Effector memory CD4-positive, alpha-beta T cell (primary cell): ENCODE results near the gene ZNF701.
A peak's percentile ranks its signal among the peaks of the same experiment; 100 is the strongest.
"Not testable (repeated sequence)": the region's sequence is repeated elsewhere in the genome, so short reads cannot be mapped to it uniquely, and the experiment has no call there.

ENCODE experiments used
- DNase-seq, 3 donors: peaks; one replicate each; pipeline ENCODE4 v3.0.0-alpha.2; 2020
- H3K27ac ChIP-seq: 2 replicates; pipeline ENCODE4 v1.7.0; 2013; ENCODE audit warnings: mild to moderate bottlenecking, low read length, moderate library complexity; ENCODE audit not compliant: insufficient read depth, poor library complexity, severe bottlenecking
- H3K27me3 ChIP-seq: replicated peaks from 2 replicates; pipeline ENCODE4 v1.7.0; 2013; ENCODE audit warnings: mild to moderate bottlenecking, low read length; ENCODE audit not compliant: insufficient read depth, control insufficient read depth, poor library complexity, severe bottlenecking
- H3K36me3 ChIP-seq: 2 replicates; pipeline ENCODE4 v1.7.0; 2013; ENCODE audit warnings: mild to moderate bottlenecking, low read length, moderate library complexity; ENCODE audit not compliant: control insufficient read depth, insufficient read depth
- H3K4me1 ChIP-seq: 2 replicates; pipeline ENCODE4 v1.7.0; 2013; ENCODE audit warnings: low read length, mild to moderate bottlenecking; ENCODE audit not compliant: control insufficient read depth, insufficient read depth, poor library complexity, severe bottlenecking
- H3K4me3 ChIP-seq: 2 replicates; pipeline ENCODE4 v1.7.0; 2013; ENCODE audit warnings: low read length, low read depth, mild to moderate bottlenecking; ENCODE audit not compliant: insufficient read depth, poor library complexity, severe bottlenecking
- H3K9me3 ChIP-seq: 2 replicates; pipeline ENCODE4 v1.7.0; 2013; ENCODE audit warnings: mild to moderate bottlenecking, low read length, moderate library complexity; ENCODE audit not compliant: control insufficient read depth
- total RNA-seq, 3 donors: gene quantifications; one replicate each; lab custom pipeline; 2026; lab: John Stamatoyannopoulos, UW

ZNF701 gene
- 9.5 to 15.9 (median 13.8) reads per million in 3 donors for total RNA-seq

DNA sequence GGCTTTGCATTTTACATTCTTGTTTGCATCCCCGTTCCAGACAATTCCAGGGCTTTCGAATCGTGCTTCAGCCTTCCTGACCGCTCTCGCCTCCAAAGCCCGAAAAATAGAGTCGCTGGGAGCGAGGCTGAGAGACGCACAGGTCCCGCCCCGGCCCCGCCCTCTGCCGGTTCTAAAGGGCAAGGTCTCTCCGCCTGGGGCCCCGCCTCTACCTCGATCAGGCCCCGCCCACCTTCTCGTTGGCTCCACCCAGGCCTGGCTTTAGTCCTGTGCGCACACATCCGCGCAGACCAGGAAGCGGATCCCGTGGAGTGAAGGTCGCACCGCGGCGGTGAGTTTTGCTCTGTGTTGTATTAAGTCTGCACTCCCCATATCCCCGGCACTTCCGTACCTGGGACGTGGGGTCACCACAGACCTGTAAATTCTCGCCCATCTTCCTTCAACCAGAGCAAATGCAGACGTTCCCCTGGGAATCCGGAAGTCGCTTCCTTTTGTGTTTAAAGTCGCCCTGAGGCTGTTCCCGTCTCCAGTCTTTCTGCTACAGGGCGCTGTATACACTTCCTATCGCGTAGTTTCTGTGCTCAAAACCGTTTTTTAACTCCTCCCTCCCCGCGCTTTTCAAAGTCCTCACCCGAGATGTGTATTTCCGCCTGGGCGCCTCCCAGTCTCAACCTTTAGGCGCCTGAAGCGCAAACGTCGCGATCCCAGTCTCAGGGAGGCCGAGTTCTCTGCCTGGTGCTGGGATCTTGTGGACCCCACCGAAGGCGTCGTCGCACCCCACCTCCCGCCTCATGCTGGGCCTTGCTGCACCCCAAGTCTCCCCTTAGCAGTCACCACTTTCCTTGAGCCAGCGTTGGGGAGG is at the start of gene ZNF701:
TSS of gene ZNF701 (plus strand) at position 288 of the 862 bp plus-strand sequence. CDS start 3,861 bp downstream, outside the sequence.
- peak within 1 kb of the TSS; percentile 71 for H3K27ac ChIP-seq
- H3K27me3 ChIP-seq: no peaks in the 10 kb centered on the region
- peak; percentile 92 to 95 (median 93) for DNase-seq
- peaks cover 9% of the 10 kb centered on the region for H3K9me3 ChIP-seq
- peak within 1 kb of the TSS; percentile 81 for H3K4me3 ChIP-seq
- H3K36me3 ChIP-seq: peaks cover 28% of the 10 kb centered on the region
- H3K4me1 ChIP-seq: peaks cover 5% of the 10 kb centered on the region

DNA sequence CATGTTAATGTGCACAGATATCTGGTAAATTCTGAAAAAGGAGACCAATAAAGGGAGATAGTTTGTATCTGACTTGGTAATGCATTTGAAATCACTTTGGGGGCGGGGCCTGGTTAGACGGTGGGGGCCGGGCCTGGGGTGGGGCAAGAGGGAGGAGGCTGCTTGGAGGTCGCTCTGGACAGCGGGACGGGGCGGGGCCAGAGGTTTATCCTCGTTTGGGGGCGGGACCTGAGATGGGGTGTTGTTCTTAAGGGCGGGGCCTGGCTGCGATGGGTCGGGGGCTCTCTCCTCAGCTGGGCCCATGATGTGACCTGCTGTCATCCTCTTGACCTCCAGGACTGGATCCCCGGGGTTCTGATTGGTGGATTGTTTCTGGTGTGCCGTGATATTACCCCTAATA is 47.5 kb upstream of the ZNF701 start:
- Histone ChIP-seq H3K27me3 (no peaks in the 10 kb centered on the region), H3K9me3 (no peaks in the 10 kb centered on the region), H3K4me1 (peaks cover 5% of the 10 kb centered on the region)

DNA sequence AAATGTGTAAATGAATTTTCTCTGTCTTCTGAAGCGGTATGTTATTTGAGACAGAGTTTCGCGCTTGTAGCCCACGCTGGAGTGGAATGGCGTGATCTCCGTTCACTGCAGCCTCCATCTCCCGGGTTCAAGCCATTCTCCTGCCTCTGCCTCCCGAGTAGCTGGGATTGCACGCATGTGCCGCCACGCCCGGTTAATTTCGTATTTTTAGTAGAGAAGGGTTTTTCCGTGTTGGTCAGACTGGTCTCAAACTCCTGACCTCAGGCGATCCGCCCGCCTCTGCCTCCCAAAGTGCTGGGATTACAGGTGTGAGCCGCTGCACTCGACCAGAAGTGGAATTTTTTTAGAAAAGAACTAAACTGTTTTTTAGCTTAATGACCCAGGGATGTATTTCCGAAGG is 46.0 kb upstream of the ZNF701 start:
- no peak for DNase-seq
- H3K27ac ChIP-seq: no peak overlapping the region
- H3K36me3 ChIP-seq: no peaks in the 10 kb centered on the region
- peaks cover 17% of the 10 kb centered on the region for H3K4me1 ChIP-seq
- no peaks in the 10 kb centered on the region for H3K9me3 ChIP-seq
- no peaks in the 10 kb centered on the region for H3K27me3 ChIP-seq
- H3K4me3 ChIP-seq: no peak overlapping the region

More for the DNA sequence above, 47.5 kb upstream of the ZNF701 start:
- Histone ChIP-seq H3K36me3 (no peaks in the 10 kb centered on the region), H3K4me3 (no peak overlapping the region), H3K27ac (no peak overlapping the region)
- DNase-seq: no peak

DNA sequence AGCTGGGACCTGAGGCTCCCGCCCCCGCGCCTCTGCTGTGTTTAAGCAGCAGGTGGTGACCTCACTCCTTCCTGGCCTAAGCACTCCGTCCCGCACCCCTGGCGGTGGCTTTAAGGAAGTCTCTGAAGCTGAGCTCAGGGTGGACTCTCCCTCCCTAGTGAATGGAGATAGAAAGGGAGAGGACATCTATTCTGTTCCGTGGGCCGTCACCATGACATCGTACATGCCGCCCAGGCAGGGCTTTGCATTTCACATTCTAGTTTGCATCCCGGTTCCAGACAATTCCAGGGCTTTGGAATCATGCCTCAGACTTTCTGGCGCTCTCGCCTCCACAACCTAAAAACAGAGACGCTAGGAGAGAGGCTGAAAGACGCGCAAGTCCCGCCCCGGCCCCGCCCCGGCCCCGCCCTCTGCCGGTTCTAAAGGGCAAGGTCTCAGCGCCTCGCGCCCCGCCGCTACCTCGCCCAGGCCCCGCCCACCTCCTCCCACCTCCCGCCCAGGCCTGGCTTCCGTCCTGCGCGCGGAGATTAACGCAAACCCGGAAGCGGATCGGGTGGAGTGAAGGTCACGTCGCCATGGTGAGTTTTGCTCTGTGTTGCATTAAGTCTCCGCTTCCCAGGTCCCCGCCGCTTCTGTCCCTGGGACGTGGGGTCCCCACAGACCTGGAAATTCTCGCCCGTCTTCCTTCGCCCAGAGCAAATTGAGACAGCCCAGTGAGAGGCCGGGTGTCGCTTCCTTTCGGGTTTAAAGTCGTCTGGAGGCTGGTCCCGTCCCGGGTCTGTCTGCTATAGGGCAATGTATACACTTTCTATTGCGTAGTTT is 42.7 kb upstream of the ZNF701 start, which contains the start of gene ZNF808:
TSS of gene ZNF808 (plus strand) at position 535 of the 822 bp plus-strand sequence. CDS start 15,617 bp downstream, outside the sequence.
- Histone ChIP-seq H3K4me3 (peak within 1 kb of the TSS; percentile 84), H3K27ac (peak within 1 kb of the TSS; percentile 90), H3K9me3 (no peaks in the 10 kb centered on the region), H3K27me3 (no peaks in the 10 kb centered on the region), H3K4me1 (peaks cover 18% of the 10 kb centered on the region), H3K36me3 (no peaks in the 10 kb centered on the region)
- peak; percentile 96 for DNase-seq

DNA sequence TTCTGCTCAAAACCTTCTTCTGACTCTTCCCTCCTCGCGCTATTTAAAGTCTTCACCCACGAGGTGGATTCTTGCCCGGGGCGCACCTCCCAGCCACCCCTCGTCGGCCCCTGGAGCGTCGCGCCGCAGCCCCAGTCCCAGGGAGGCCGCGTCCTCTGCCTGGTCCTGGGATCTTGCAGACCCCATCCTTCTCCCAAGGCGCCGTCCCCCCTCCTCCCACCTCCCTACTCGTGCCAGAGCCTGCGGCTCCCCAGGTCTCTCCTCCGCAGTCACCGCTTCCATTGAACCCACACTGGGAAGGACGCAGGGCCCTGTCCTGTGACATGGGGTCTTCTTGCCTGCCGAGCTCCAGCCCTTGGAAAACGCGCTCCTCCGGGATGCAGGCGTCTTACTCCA is 42.1 kb upstream of the ZNF701 start:
- H3K4me1 ChIP-seq: peaks cover 18% of the 10 kb centered on the region
- peak overlapping the region; percentile 90 for H3K27ac ChIP-seq
- DNase-seq: no peak
- peak overlapping the region; percentile 84 for H3K4me3 ChIP-seq
- no peaks in the 10 kb centered on the region for H3K27me3 ChIP-seq
- H3K9me3 ChIP-seq: no peaks in the 10 kb centered on the region
- H3K36me3 ChIP-seq: no peaks in the 10 kb centered on the region

DNA sequence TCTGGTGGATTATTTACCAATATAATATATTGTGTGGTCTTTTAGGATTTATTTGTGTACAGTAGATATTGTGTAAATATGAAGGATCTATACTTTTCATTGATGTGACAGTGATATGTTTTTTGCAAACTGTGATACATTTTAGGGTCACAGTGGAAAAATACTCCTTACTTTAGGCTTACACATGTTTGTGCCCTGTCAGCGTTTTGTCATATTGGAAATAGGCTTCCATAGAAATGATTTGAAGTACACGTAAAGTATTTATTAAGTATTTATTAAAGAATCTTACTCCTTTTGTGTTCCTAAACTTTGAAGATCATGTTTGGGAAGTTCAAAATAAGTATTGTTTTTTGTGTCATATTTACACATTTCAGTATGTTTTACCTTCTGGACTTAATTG is 37.6 kb upstream of the ZNF701 start:
- no peak overlapping the region for H3K4me3 ChIP-seq
- no peak for DNase-seq

DNA sequence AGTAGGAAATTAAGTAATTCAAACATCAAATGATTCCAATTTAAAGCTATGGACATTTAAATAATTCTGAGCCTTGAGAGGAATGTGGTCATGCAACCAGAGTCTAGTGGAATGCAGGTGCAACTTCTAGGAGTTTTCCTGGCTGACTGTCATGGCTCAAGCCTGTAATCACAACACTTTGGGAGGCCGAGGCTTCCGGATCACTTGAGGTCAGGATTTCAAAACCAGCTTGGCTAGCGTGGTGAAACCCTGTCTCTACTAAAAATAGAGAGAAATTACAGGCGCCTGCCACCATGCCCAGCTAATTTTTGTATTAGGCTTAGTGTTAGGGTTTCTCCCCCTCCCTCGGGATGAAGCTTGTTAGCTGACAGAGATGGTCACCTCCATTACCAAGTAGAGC is 36.2 kb upstream of the ZNF701 start:
- Histone ChIP-seq H3K4me1 (peaks cover 7% of the 10 kb centered on the region), H3K27ac (no peak overlapping the region), H3K9me3 (no peaks in the 10 kb centered on the region), H3K4me3 (no peak overlapping the region), H3K36me3 (peaks cover 9% of the 10 kb centered on the region), H3K27me3 (no peaks in the 10 kb centered on the region)
- no peak for DNase-seq

More for the DNA sequence above, 37.6 kb upstream of the ZNF701 start:
- Histone ChIP-seq H3K27me3 (no peaks in the 10 kb centered on the region), H3K27ac (no peak overlapping the region), H3K36me3 (peaks cover 9% of the 10 kb centered on the region), H3K4me1 (peaks cover 18% of the 10 kb centered on the region), H3K9me3 (no peaks in the 10 kb centered on the region)

DNA sequence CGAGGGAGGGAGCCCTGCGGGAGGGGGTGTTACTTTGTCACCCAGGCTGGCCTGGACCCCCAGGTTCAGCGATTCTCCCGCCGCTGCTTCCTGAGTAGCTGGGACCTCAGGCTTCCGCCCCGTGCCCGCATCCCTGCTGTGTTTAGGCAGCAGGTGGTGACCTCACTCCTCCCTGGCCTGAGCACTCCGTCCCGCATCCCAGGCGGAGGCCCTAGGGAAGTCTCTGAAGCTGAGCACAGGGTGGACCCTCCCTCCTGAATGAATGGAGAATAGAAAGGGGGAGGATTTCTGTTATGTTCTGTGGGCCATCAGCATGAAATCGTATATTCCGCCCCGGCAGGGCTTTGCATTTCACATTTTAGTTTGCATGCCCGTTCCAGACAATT is 34.7 kb upstream of the ZNF701 start:
- Histone ChIP-seq H3K4me3 (peak overlapping the region; percentile 79), H3K27ac (peak overlapping the region; percentile 78)
- peak in 1 of 3 donors; percentile 9 for DNase-seq
- H3K27me3 ChIP-seq, H3K36me3 ChIP-seq, H3K9me3 ChIP-seq, H3K4me1 ChIP-seq: not testable (repeated sequence)

DNA sequence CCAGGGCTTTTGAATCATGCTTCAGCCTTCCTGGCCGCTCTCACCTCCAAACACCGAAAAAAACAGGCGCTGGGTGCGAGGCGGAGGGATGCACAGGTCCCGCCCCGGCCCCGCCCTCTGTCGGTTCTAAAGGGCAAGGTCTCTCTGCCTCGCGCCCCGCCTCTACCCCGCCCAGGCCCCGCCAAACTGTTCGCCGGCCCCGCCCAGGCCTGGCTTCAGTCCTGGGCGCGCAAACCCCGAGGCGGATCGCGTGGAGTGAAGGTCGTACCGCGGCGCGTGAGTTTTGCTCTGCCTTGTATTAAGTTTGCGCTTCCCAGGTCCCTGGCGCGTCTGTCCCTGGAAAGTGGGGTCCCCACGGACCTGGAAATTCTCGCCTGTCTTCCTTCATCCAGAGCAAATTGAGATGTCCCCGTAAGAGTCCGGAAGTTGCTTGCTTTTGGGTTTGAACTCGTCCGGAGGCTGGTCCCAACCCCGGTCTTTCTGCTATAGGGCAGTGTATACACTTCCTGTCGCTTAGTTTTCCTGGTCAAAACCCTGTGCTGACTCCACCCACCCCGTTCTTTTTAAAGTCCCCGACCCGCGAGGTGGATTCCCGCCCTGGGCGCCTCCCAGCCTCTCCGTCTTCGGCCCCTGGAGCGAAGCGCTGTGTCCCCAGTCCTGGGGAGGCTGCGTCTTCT is 34.2 kb upstream of the ZNF701 start:
- peaks cover 4% of the 10 kb centered on the region for H3K4me1 ChIP-seq

More for the DNA sequence above, 34.2 kb upstream of the ZNF701 start:
- peak; percentile 81 to 86 (median 83) for DNase-seq
- H3K4me3 ChIP-seq: peak overlapping the region; percentile 79
- H3K9me3 ChIP-seq: no peaks in the 10 kb centered on the region
- H3K27ac ChIP-seq: peak overlapping the region; percentile 78
- H3K36me3 ChIP-seq: peaks cover 9% of the 10 kb centered on the region
- H3K27me3 ChIP-seq: no peaks in the 10 kb centered on the region
